PC-3 (cell line): ENCODE data around the gene MEX3A.

Experiments used
- EZH2 ChIP-seq: fragments of 300-600 bp; sonication (generic); IDR thresholded peaks from one replicate; pipeline ENCODE4 v1.6.1; 2017; ENCODE audit warnings: antibody characterized with exemption, mild to moderate bottlenecking, low read length; ENCODE audit not compliant: unreplicated experiment
- TF ChIP-seq, protein P1 (sequence below): fragments of 300-600 bp; sonication (generic); conservative IDR thresholded peaks from 2 replicates; pipeline ENCODE4 v1.5.1; 2017; ENCODE audit warnings: antibody characterized with exemption, low read depth, mild to moderate bottlenecking, low read length

DNA sequence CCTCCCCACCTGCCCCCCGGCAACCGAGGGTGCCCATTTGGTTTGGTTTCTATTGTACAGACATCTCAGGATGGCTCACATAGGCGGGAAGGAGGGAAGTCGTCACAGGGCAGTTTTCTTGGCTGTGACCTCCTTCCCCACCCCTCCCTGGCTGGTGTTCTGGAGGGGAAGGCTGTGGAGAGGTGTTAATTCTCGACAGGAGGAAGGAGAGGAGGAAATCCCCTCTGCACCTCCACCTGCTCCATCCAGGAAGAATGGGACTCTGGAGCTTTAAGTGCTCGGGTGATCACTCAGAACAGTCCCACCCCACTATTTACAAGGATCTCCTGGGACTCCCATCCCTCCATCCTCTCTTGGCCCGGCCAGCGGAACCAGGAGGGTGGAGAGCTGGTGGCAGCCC is 7.6 kb downstream of the MEX3A start:
- TF ChIP-seq, protein P1, sequence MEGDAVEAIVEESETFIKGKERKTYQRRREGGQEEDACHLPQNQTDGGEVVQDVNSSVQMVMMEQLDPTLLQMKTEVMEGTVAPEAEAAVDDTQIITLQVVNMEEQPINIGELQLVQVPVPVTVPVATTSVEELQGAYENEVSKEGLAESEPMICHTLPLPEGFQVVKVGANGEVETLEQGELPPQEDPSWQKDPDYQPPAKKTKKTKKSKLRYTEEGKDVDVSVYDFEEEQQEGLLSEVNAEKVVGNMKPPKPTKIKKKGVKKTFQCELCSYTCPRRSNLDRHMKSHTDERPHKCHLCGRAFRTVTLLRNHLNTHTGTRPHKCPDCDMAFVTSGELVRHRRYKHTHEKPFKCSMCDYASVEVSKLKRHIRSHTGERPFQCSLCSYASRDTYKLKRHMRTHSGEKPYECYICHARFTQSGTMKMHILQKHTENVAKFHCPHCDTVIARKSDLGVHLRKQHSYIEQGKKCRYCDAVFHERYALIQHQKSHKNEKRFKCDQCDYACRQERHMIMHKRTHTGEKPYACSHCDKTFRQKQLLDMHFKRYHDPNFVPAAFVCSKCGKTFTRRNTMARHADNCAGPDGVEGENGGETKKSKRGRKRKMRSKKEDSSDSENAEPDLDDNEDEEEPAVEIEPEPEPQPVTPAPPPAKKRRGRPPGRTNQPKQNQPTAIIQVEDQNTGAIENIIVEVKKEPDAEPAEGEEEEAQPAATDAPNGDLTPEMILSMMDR: no peak
- no peak for TF ChIP-seq EZH2
